Activated T-cell treated with anti-CD3 and anti-CD28 coated beads for 24 hours (primary cell): ENCODE data around the gene CWC15.
A peak's percentile ranks its signal among the peaks of the same experiment; 100 is the strongest.
"Not testable (repeated sequence)": the region's sequence is repeated elsewhere in the genome, so short reads cannot be mapped to it uniquely, and the experiment has no call there.

Experiments
- DNase-seq: peaks from one replicate; pipeline ENCODE4 v3.0.0-alpha.2; 2020; ENCODE audit warnings: low read depth

Gene CWC15

GRCh38 chr11:94973099-94973968 is at the start of gene CWC15, which contains the start of gene KDM4D:
CWC15 (minus strand) TSS chr11:94973556; CDS start chr11:94972185, 1,371 bp downstream.
KDM4D (plus strand) TSS chr11:94973709; CDS start chr11:94997373, 23,664 bp downstream.
- DNase-seq = peak; percentile 92

- DNase-seq = not testable (repeated sequence)
Measured at GRCh38 chr11:95021468-95021867, 48.1 kb upstream of the CWC15 start.

GRCh38 chr11:95016139-95016538 is 42.8 kb upstream of the CWC15 start:
- DNase-seq = no peak

- DNase-seq = no peak
Measured at GRCh38 chr11:95014184-95014821, 40.9 kb upstream of the CWC15 start.

GRCh38 chr11:95011376-95011775 is 38.0 kb upstream of the CWC15 start:
- no peak for DNase-seq

- DNase-seq = no peak
Measured at GRCh38 chr11:95005642-95006041, 32.3 kb upstream of the CWC15 start.

- no peak for DNase-seq
Measured at GRCh38 chr11:95003716-95004115, 30.4 kb upstream of the CWC15 start.

- no peak for DNase-seq
Measured at GRCh38 chr11:94998285-94998684, 24.9 kb upstream of the CWC15 start.

- DNase-seq = no peak
Measured at GRCh38 chr11:94997437-94997836, 24.1 kb upstream of the CWC15 start.

GRCh38 chr11:94993400-94993943 is 20.1 kb upstream of the CWC15 start:
- DNase-seq = no peak

GRCh38 chr11:94988748-94989147 is 15.4 kb upstream of the CWC15 start:
- no peak for DNase-seq

- no peak for DNase-seq
Measured at GRCh38 chr11:94987378-94987777, 14.0 kb upstream of the CWC15 start.

- DNase-seq = no peak
Measured at GRCh38 chr11:94975599-94975998, 2.2 kb upstream of the CWC15 start.

GRCh38 chr11:94974178-94974577 is 822 bp upstream of the CWC15 start:
- no peak for DNase-seq

- no peak for DNase-seq
Measured at GRCh38 chr11:94972700-94973098, 657 bp downstream of the CWC15 start.

- DNase-seq = no peak
Measured at GRCh38 chr11:94968334-94968958, 4.9 kb downstream of the CWC15 start.

- DNase-seq = no peak
Measured at GRCh38 chr11:94964934-94965333, 8.4 kb downstream of the CWC15 start.

GRCh38 chr11:94961255-94961654 is 12.1 kb downstream of the CWC15 start:
- no peak for DNase-seq

- DNase-seq = no peak
Measured at GRCh38 chr11:94960488-94960887, 12.9 kb downstream of the CWC15 start.

GRCh38 chr11:94959179-94959578 is 14.2 kb downstream of the CWC15 start:
- no peak for DNase-seq

GRCh38 chr11:94958121-94958696 is 15.1 kb downstream of the CWC15 start:
- no peak for DNase-seq

GRCh38 chr11:94956963-94957362 is 16.4 kb downstream of the CWC15 start:
- no peak for DNase-seq
